Ovary (tissue), 3 donors: Measurements from ENCODE around the gene GRID2.

Source experiments
- POLR2A ChIP-seq: fragments of 450-650 bp; IDR thresholded peaks from one replicate; pipeline ENCODE4 v1.6.1; 2017; ENCODE audit warnings: antibody characterized with exemption, mild to moderate bottlenecking, moderate library complexity
- TF ChIP-seq, protein P1 (sequence below), 3 donors: fragments of 450-650 bp in 2 of 3; fragments of 200-600 bp in 1 of 3; IDR thresholded peaks; one replicate each; pipeline versions ENCODE4 v1.5.1 to v1.8.0; 2016 to 2022; ENCODE audit warnings: antibody characterized with exemption in 3 of 3, mild to moderate bottlenecking in 1 of 3
- donor health status: DM: no; HTN: no; CAD: no.

DNA sequence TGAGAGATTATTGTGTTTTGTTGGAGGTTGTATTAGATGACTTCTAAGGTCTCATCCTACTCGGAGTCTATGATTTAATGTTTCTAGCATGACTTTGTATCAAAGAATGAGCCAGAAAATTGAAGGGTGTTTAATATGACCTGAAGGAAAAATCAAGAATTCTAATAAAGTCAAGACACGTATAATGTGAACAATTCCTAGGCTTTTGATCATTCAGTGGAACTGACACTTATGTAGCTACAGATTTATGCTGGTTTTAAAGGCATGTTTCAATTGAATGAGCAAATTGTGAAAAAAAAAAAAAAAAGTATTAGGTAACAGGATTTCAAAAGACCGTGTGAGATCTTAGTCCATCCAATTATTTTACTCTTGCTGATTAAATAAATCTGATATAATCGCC, 64.9 kb downstream of the GRID2 start:
- TF ChIP-seq, protein P1, sequence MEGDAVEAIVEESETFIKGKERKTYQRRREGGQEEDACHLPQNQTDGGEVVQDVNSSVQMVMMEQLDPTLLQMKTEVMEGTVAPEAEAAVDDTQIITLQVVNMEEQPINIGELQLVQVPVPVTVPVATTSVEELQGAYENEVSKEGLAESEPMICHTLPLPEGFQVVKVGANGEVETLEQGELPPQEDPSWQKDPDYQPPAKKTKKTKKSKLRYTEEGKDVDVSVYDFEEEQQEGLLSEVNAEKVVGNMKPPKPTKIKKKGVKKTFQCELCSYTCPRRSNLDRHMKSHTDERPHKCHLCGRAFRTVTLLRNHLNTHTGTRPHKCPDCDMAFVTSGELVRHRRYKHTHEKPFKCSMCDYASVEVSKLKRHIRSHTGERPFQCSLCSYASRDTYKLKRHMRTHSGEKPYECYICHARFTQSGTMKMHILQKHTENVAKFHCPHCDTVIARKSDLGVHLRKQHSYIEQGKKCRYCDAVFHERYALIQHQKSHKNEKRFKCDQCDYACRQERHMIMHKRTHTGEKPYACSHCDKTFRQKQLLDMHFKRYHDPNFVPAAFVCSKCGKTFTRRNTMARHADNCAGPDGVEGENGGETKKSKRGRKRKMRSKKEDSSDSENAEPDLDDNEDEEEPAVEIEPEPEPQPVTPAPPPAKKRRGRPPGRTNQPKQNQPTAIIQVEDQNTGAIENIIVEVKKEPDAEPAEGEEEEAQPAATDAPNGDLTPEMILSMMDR (IDR thresholded peaks at IDR 0.05): no peak
- TF ChIP-seq POLR2A: no peak
